Inferior parietal cortex (tissue), 1 donor: ENCODE measurements around the gene SHOX.
"Not testable (repeated sequence)": the region's sequence is repeated elsewhere in the genome, so short reads cannot be mapped to it uniquely, and the experiment has no call there.

Experiments used
- DNase-seq: peaks from one replicate; pipeline ENCODE4 v3.0.0-alpha.2; 2016; ENCODE audit errors: extremely low spot score

Gene SHOX

DNA sequence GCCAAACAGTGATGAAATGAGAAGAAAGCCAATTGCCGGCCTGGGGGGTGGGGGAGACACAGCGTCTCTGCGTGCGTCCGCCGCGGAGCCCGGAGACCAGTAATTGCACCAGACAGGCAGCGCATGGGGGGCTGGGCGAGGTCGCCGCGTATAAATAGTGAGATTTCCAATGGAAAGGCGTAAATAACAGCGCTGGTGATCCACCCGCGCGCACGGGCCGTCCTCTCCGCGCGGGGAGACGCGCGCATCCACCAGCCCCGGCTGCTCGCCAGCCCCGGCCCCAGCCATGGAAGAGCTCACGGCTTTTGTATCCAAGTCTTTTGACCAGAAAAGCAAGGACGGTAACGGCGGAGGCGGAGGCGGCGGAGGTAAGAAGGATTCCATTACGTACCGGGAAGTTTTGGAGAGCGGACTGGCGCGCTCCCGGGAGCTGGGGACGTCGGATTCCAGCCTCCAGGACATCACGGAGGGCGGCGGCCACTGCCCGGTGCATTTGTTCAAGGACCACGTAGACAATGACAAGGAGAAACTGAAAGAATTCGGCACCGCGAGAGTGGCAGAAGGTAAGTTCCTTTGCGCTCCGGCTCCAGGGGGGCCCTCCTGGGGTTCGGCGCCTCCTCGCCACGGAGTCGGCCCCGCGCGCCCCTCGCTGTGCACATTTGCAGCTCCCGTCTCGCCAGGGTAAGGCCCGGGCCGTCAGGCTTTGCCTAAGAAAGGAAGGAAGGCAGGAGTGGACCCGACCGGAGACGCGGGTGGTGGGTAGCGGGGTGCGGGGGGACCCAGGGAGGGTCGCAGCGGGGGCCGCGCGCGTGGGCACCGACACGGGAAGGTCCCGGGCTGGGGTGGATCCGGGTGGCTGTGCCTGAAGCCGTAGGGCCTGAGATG, at the start of gene SHOX:
SHOX (plus strand) TSS at position 180 of the 885 bp plus-strand sequence; CDS start at position 287, 107 bp downstream.
- DNase-seq: no peak

DNA sequence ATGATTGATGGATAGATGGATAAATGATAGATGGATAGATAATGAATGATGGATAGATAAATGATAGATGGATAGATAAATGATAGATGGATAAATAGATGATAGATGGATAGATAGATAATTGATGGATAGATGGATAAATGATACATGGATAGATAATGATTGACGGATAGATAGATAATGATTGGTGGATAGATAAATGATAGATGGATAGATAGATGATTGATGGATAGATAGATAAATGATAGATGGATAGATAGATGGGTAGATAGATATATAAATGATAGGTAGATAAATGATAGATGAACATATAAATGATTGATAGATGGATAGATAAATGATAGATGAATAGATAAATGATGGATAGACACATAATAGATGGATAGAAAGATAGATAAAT, 49.5 kb upstream of the SHOX start:
- DNase-seq: no peak

DNA sequence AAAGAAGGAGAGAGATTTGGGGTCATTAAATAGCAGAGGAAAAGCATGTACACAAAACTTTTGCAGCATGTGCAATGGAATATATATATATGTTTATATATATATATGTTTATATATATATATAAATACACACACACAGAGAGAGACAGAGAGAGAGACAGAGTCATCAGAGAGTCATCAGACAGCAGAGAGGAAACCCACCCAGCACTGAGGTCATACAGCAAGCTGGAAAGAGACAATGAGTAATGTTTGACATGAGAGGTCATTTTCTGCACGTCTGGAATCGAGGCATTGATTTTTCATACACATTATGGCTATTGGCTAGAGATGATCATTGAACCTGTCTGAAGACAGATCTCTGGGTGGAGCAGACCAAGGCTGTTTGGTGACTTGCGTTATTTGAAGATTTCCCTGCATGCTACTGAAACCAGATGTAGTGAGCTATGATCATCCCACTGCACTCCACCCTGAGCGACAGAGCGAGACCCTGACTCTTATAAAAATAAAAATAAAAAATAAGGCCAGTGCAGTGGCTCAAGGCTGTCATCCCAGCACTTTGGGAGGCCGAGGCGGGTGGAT, 48.8 kb upstream of the SHOX start:
- DNase-seq: no peak

DNA sequence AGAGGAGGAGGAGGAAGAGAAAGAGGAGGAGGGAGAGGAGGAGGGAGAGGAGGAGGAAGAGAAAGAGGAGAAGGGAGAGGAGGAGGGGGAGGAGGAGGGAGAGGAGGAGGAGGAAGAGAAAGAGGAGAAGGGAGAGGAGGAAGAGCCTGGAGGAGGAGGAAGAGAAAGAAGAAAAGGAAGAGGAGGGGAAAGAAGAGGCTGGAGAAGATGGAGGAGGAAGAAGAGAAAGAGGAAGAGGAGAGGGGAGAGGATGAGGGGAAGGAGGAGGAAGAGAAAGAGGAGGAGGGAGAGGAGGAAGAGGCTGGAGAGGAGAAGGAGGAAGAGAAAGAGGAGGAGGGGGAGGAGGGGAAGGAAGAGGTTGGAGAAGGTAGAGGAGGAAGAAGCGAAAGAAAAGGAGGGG, 46.0 kb upstream of the SHOX start:
- DNase-seq: no peak

DNA sequence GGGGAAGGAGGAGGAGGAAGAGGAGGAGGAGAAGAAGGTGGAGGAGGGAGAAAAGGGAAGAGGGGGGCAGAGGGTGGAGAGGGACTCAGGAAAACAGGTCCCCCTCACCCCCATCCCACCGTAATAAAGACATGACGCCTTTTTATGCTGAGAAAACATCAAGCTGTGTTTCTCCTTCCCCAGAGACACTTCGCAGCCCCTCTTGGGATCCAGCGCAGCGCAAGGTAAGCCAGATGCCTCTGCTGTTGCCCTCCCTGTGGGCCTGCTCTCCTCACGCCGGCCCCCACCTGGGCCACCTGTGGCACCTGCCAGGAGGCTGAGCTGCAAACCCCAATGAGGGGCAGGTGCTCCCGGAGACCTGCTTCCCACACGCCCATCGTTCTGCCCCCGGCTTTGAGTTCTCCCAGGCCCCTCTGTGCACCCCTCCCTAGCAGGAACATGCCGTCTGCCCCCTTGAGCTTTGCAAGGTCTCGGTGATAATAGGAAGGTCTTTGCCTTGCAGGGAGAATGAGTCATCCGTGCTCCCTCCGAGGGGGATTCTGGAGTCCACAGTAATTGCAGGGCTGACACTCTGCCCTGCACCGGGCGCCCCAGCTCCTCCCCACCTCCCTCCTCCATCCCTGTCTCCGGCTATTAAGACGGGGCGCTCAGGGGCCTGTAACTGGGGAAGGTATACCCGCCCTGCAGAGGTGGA, 45.3 kb upstream of the SHOX start:
- no peak for DNase-seq

DNA sequence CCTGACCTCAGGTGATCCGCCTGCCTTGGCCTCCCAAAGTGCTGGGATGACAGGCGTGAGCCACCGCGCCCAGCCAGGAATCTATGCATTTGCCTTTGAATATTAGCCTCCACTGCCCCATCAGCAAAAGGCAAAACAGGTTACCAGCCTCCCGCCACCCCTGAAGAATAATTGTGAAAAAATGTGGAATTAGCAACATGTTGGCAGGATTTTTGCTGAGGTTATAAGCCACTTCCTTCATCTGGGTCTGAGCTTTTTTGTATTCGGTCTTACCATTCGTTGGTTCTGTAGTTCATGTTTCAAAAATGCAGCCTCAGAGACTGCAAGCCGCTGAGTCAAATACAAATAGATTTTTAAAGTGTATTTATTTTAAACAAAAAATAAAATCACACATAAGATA, 44.2 kb upstream of the SHOX start:
- DNase-seq: no peak

DNA sequence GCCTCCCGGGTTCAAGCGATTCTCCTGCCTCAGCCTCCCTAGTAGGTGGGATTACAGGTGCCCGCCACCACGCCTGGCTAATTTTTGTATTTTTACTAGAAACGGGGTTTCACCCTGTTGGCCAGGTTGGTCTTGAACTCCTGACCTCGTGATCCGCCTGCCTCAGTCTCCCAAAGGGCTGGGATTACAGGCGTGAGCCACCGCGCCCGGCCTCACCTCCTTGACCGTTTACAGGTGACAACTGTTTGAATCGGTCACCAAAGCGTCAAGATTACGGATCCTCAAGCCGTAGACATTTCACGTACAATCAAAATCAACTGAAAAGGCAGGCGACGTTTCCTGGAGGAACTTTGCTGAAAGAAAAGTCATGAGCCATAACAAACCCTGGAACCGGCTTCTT, 41.3 kb upstream of the SHOX start:
- not testable (repeated sequence) for DNase-seq

DNA sequence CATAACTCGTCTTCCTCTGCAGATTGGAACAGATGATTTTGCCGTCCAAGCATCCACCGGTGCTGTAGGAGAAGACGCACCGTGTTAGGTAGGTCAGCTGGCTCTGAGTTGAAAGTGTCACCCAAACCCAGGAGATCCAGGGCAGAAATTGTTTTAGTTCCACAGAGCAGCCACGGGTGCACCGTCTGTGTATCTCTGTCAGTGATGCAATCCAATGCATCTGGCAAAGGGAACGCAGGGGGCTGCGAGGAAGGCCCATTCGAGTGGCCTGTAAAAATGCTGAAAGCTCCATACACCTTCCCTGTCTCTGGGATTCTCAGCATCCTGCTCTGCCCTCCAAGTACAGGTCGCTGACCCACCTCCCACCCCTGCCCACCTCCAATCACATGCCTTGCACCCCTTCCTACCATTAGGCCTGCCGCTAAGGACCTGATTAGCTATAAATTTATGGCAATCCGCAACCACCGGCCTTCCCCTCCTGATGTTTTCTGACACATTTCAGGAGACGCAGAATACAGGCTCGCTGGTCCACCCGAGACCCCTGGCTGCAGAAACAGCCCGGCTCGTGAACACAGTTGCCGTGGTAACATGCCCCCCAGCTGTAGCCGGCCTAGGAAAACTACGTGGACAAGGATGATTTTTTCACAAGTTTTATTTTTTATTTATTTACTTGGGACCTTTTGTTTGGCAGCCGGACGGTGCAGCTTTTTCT, 39.7 kb upstream of the SHOX start:
- DNase-seq: no peak

DNA sequence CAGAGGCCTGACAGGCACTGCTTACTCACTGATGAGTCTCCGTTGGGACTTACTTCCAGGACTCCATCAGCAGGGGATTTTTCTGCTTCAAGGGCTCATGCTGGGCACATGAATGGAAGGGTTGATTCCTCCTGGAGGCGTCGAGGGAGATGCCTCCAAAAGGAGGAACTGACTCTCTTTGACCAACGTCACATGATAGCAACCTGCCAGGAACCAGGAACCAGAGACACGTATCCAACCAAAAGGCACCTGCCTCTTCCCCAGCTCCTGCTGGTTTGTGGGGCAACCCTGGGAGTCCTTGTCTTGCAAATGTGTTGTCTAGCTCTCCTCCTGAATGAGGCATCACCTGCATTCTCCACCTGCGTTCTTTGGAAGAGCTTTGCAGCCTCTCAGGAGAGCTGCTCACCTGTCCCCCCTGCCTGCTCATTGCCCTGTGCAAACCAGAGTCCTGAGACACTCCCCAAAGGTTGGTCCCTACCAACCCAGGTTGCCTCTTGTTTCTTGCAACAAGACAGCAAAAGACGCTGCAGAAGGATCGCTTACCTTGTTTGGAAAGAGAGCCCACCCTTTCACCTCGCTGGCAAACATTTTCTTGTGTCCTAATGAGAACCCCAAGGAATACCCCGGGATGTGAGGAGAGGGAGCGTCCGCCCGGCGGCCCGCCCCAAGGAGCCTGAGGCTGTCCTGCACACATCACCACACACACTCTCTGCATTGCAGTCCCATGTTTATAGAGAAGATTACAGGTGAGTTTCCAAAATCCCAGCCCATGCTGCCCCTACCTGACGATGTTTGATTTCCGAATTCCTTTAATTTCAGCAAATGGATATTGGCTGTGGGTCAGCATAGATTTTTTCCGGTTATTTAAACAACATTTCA, 30.5 kb upstream of the SHOX start:
- DNase-seq: no peak

DNA sequence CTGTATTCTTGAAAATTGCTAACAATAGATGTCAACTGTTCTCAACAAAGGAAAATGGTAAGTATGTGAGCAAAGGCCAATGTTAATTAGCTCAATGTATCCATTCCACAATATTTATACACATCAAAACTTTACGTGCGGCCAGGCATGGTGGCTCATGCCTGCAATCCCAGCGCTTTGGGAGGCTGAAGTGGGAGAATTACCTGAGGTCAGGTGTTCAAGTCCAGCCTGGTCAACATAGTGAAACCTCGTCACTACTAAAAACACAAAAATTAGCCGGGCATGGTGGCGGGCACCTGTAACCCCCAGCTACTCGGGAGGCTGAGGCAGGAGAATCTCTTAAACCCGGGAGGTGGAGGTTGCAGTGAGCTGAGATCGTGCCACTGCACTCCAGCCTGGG, 27.6 kb upstream of the SHOX start:
- not testable (repeated sequence) for DNase-seq

DNA sequence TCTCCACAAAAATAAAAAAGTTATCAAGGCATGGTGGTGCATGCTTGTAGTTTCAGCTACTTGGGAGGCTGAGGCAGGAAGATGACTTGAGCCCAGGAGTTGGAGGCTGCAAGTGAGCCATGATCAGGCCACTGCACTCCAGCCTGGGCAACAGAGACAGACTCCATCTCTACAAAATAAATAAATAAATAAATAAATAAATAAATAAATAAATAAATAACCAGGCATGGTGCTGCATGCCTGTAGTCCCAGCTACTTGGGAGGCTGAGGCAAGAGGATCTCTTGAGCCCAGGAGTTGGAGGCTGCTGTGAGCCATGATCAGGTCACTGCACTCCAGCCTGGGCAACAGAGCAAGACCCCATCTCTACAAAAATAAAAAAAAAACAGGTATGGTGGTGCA, 26.0 kb upstream of the SHOX start:
- not testable (repeated sequence) for DNase-seq

DNA sequence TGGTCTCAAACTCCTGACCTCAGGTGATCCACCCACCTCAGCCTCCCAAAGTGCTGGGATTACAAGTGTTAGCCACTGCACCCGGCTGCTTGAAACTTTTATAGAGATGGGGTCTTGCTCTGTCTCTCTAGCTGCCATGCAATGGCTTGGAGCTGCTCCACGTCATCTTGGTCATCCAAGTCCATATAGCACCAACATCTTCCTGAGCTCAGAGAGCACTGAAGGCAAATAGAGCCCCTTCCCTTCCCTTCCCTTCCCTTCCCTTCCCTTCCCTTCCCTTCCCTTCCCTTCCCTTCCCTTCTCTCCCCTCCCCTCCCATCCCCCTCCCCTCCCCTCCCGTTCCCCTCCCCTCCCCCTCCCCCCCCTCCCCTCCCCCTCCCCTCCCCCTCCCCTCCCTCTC, 22.5 kb upstream of the SHOX start:
- not testable (repeated sequence) for DNase-seq

DNA sequence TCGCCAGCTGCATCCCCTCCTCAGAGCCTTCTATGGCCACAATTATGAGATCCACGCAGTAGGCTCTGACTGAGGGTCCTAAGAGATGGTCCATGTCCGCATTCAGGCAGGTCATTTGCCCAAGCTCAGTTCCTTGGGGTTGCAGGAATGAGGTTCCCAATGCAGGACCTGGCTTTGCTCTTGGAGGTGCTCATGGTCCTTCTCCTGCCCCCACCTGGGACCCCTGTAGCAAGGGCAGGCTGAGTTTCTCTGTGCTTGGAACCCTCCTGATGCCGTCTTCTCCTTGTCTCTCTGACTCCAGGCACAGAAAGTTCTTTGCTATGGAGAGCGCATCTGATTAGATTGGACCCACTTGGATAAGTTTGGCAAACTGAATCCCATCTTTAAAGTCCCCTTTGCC, 16.5 kb upstream of the SHOX start:
- no peak for DNase-seq

DNA sequence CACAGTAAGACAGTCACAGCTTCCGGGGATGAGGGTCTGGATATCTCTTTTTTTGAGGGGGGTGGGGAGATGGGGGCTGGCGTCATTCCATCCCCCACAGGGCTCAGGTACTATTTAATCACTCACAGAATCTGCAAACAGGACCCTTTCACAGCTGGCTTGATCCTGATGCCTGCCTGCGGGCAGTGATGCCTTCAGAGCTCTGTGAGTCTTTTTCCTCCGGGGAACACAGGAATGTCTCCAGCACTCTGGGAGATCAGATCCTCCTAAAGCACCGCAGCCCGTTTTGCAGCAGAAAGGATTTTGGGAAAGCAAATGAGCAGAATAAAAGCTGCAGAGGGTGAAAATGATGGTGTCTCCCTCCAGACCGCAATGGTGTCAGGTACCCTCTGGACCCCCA, 13.2 kb upstream of the SHOX start:
- DNase-seq: no peak

DNA sequence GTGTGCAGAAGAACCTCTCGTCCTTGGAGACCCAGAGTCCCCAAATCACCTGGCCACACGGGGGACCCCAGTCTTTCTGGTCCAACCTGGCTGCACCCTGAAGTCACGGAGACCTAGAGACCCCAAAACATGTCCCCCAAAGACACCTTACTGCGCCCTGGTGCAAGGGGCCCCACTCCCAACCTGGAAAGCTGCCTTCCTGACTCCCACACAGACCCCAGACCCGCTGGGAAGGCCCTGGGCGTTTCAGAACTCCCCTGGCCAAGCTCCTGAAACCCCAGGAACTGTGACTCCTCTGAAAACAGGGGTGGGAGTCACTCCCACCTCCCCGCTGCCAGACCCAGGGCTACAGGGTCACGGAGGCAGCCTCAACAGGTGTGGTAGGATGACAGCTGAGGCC, 12.7 kb upstream of the SHOX start:
- no peak for DNase-seq

DNA sequence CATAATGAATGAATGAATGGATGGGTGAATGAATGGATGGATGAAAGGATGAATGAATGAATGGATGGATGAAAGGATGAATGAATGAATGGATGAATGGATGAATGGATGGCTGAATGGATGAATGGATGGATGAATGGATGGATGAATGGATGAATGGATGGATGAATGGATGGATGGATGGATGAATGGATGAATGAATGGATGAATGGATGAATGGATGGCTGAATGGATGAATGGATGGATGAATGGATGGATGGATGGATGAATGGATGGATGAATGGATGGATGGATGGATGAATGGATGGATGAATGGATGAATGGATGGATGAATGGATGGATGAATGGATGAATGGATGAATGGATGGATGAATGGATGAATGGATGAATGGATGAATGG, 12.3 kb upstream of the SHOX start:
- DNase-seq: not testable (repeated sequence)

DNA sequence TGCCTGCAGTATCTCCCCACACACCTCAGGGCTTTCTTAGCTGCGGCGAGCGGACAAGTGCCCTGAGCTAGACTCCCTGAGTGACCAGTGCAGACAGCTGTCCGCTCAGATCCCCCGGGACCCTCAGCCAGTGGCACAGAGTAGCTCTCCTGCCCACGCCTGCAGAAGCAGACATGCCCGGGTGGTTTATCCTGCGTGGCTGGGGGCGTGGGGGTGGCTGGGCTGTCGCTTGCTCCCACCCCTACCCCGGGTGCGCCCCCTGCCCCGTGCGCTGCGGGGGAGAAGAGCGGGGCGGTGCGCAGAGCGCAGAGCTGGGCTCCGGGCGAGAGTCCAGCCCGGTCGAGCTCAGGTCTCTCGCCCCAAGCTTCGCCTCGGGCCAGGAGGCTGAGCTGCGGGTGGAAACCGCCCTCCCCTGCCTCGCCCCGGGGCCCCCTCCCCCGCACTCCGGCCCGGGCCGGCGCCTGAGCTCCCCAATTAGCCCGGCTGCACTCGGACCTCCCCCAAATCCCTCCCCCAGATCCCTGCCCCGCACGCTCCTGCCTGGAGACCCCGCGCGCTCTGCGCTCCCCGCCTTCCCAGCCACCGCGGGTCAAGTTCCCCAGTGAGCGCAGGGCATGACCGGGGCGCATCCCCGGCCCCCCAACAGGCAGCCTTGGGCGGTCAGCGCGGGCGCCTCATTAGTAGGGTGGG, 11.7 kb upstream of the SHOX start:
- DNase-seq: no peak

DNA sequence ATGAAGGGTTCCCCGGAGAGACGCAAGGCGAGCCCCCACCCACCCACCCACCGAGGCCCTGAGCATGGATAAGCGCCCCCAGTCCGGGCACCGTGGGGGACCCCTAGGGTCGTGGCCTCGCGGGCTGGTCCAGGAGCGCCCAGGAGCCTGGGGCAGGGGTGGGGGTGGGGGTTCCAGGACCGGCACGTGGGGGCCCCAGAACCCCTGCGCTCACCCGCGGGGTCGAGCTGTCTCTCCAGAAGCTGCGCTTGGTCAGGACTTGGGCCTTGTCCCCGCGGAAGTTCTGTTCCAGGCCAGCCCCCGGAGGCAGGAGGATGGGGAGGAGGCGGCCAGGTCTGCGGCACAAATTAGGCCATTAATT, 11.2 kb upstream of the SHOX start:
- no peak for DNase-seq

DNA sequence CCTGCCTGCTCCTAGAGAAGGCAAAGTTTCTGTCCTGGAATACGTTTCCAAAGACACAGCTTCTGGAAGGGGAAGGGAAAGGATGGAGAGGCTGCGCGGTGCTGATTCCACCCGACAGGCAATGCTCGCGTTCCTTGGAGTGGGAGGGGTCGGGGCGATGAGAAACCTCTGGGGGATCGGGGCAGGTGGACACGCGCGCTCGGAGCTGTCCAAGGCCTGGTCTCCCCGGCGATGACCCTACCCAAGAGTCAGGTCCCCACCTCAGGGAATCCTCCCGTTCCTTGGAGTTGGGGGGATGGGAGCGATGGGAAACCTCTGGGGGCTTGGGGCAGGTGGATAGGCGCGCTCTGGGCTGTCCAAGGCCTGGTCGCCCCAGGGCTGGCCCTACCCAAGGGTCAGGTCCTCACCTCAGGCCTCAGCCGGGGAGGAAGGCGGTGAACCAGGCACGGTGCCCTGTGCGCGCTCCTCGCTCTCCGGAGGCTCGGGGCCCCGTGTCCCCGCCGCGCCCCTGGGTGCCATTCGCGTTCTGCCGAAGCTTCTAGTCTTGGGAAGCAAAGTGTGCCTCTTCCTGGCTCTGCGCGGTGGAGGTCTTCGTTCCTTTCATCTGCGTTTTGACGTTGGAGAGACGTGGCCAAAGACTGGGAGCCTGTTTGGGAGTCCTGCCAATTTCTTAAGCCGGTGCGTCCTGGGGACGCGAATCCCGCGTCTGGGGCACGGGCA, 10.6 kb upstream of the SHOX start:
- DNase-seq: no peak
